Hepatocyte (in vitro differentiated cells): ENCODE results near the gene HSD17B7.

Experiments
- CTCF ChIP-seq: fragments of 200-600 bp; sonication (generic); IDR thresholded peaks from 2 replicates; pipeline ENCODE4 v1.5.1; 2016; ENCODE audit warnings: antibody characterized with exemption, mild to moderate bottlenecking; ENCODE audit not compliant: poor library complexity
- EZH2 ChIP-seq: fragments of 200-600 bp; sonication (generic); IDR thresholded peaks from 2 replicates; pipeline ENCODE4 v1.6.1; 2016; ENCODE audit warnings: antibody characterized with exemption, mild to moderate bottlenecking, borderline replicate concordance

- TF ChIP-seq CTCF: no peak
- TF ChIP-seq EZH2: no peak
These were observed 38.8 kb downstream of the HSD17B7 start for GRCh38 chr1:162829268-162829667.
